Measurements from ENCODE around the gene DDX56. TPM values are rescaled to one million over a fixed set of nuclear protein-coding genes. Genes with fewer than 3 reads are reported as not detected.

Gene DDX56
- polyA plus RNA-seq, 4 donors, result 59.3 to 135 (median 79.2) TPM

- DNase-seq (ENCODE audit: low read depth in 4 of 4, low spot score in 3 of 4), result no peak
Observed at GRCh38 chr7:44537442-44537841, 36.3 kb downstream of the DDX56 start.

- no peak for DNase-seq (ENCODE audit: low read depth in 4 of 4, low spot score in 3 of 4)
Observed at GRCh38 chr7:44536090-44536489, 37.6 kb downstream of the DDX56 start.

DNA sequence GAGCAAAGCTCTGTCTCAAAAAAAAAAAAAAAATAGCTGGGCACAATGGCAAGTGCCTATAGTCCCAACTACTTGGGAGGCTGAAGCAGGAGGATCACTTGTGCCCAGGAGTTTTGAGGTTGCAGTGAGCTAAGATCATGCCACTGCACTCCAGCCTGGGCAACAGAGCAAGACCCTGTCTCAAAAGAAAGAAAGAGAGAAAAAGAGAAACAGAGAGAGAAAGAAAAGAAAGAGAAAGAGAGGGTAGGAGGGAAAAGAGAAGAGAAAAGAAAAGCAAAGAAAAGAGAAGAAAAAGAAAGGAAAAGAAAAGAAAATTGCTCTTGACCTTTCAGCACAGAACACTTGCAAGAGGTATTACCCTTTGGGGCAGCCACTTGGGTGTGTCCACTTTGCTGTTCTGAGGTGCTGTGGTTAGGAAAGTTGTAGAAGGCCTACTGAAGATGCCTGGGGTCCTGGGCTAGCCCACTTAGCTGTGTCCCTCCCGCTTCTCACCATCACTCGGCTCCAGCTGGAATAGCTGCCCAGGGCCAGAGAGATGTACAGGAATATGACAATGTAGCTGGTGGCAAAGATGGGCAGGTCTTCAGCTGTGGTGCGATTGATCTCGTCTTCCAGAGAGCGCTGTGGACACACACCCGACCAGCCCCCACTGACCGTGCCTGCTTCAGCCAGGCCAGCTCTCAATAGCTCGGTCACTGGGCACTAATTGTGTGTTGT lies 38.2 kb downstream of the DDX56 start:
- DNase-seq (ENCODE audit: low read depth in 4 of 4, low spot score in 3 of 4), result no peak

DNA sequence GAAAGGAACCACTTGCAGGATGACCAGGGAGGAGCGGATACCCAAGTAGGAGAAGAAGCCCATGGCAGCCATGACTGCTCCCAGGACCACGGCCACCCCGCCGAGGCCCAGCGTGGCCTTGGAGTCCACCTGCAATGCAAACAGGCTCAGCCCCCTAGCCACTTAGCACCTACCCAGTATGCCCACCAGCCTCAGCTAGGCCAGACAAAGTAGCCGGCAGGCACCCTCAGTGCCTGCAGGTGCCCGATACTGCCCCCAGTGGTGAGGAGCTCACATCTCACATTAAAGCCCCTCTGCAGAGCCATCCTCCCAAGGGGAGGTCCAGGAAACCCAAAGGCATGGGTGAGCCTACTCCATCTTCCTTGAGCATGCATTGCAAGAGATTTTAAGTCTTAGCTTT lies 39.2 kb downstream of the DDX56 start:
- no peak for DNase-seq (ENCODE audit: low read depth in 4 of 4, low spot score in 3 of 4)

DNA sequence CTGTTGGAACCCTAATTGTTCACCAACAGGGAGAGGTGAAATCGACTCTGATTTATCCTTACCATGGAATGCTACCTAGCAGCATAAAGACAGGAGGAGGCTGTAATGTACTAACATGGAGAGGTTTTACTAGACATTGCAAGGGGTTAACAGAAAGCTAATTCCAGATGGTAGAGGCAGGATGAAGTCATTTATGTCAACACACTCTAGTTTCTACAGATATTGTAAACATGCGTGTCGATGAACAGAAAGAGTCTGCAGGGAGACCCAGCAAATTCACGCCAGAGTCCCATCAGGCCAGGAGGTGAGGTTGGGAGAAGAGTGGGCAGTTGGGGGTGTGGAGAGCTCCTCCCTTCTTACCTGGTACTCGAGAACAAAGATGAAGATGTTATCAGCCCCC lies 39.6 kb downstream of the DDX56 start:
- DNase-seq (ENCODE audit: low read depth in 4 of 4, low spot score in 3 of 4), result no peak

DNA sequence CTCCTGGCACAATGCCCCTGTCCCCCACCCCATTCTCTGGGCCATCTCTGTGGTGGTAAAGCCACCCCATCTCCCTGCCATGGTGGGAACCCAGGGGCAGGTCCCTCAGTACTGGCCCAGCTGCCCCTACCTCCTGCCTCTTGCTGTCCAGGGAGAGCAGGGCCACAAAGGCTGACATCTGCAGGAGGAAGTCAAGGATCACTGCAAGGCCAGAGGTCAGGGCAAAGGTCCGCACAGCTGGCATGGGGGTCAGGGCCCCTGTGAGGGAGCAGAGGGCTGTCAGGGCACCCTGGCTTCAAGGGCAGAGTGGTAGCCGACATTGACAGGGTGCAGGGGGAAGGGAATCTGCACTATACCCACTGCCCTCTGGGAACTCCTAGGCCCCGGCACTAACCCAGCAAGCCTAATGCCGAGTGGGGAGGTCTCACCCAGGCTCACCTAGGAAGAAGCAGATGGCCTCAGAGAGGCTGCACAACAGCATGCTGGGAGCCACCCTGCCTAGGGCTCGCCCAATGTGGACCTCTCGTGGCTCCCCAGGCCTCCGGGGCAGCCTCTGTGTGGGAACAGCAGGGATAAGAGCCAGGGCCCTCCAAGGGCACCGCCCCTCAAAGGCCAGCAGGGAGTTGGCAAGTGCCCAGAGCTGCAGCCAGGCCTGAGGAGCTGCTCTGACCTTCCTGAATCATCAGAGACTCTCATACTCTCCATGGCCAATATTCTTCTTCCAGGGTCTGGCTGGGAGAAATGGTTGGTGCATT lies 40.2 kb downstream of the DDX56 start:
- DNase-seq (ENCODE audit: low read depth in 4 of 4, low spot score in 3 of 4), result no peak

DNA sequence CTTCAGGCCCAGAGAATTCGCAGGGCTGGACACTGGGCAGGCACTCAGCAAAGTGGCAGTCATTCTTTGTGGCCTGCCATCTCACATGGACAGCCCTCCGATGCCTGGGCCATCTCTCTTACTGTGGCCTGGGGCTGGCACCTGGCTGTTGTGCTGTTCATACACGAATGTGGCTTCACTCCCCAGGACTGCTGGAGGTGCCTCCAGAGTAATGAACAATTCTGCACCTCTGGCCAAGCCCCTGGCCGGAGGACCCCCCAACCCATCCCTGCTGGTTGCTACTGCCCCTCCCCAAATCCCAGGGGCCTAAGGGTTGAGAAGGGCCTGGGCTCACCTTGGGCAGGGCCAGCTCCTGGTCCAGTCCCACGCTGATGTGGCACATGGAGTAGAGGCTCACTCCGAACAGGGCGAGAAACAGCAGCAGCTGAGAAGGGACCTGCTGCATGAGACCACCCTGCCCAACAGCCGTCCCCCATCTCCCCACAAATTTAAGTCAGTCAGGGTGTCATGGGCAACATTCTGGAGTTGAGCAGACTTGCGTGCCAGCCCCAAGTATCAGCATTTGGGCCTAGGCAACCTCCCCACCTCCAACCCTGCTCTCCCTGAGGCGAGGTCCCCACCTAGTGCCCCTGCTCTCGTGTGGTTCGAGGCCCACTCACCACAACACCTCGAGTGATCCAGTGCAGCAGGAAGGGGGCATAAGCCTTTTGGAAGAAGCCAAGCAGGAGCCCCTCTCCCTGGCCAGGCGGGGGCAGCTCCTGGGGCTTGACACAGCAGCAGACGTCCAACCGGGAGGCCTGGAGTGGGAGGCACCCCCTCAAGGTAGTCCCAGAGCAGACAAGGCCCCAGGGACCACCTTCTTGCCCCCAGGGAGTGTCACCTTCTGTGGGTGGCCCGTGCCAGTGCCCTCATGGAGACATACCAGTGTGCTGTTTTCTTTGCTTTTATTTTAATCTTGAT lies 42.0 kb downstream of the DDX56 start:
- DNase-seq (ENCODE audit: low read depth in 4 of 4, low spot score in 3 of 4), result no peak

GRCh38 chr7:44530990-44531389 lies 42.7 kb downstream of the DDX56 start:
- DNase-seq (ENCODE audit: low read depth in 4 of 4, low spot score in 3 of 4), result no peak

DNA sequence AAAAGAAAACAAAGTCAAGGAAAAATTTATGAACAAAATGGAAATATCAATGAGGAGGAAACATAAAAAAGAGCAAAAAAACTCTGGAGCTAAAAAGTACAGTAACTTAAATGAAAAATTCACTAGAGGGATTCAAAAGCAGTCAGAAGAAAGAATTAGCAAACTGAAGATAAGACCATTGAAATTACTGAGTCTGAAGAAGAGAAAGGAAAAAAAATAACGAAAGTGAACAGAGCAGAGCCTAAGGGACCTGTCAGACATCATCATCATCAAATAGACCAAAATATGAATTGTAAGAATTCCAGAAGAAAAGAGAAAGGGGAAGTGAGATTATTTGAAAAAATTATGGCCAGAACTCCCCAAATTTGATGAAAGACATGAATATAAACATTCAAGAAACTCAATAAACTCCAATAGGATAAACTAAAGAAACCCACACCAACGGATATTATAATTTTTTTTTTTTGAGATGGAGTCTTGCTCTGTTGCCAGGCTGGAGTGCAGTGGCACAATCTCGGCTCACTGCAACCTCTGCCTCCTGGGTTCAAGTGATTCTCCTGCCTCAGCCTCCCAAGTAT lies 48.8 kb downstream of the DDX56 start:
- DNase-seq (ENCODE audit: low read depth in 4 of 4, low spot score in 3 of 4), result no peak

DNA sequence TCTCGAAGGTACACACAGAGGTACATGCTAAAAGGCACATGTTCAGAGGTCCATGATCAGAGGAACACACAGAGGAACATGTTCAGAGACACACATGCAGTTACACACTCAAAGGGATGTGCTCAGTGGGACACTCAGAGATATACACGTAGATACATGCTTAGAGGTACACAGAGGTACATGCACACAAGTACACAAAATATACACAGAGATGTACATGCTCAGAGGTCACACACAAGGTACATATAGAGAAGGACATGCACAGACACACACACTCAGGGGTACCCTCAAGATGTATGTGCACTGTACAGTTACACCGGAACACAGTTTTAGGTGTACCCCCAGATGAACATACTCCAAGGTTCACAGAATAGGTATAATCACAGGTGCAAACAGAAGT lies 51.4 kb downstream of the DDX56 start:
- DNase-seq (ENCODE audit: low read depth in 4 of 4, low spot score in 3 of 4), result no peak

GRCh38 chr7:44521347-44522095 lies 52.2 kb downstream of the DDX56 start:
- no peak for DNase-seq (ENCODE audit: low read depth in 4 of 4, low spot score in 3 of 4)

DNA sequence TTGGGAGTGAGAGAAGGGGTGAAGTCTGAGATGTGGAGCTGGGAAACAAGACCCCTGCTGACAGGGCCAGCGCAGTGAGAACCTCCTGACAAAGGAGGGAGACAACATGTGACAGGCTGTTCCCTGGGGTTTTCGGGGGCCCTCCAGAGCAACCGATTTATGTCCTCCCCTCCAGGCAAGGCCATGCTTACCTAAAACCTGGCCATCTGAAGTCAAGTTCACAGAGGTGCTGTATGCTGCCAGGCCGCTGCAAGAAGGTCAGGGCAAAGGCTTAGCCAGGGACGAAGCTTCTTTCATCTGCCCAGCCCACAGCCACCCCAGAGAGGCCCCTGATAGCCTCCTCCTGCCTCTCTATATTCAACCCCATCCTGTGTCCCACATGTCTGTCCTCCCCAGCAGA lies 53.1 kb downstream of the DDX56 start:
- DNase-seq (ENCODE audit: low read depth in 4 of 4, low spot score in 3 of 4), result no peak

DNA sequence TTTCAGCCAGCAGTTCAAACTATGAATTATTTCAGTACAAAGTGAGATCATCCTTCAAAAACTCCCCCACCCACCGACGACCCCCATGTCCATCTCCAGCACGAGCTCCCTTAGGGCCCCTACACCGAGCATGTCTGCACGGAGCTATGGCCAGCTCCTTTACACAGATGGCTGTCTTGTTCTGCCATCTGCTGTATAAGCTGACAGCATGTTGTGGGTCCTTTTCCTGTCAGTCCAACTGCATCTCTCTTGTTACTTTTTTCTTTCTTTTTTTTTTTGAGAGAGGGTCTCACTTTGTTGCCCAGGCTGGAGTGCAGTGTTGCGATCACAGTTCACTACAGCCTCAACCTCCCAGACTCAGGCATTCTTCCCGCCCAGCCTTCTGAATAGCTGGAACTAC lies 54.2 kb downstream of the DDX56 start:
- DNase-seq (ENCODE audit: low read depth in 4 of 4, low spot score in 3 of 4), result no peak

GRCh38 chr7:44518761-44519160 lies 54.9 kb downstream of the DDX56 start:
- no peak for DNase-seq (ENCODE audit: low read depth in 4 of 4, low spot score in 3 of 4)

DNA sequence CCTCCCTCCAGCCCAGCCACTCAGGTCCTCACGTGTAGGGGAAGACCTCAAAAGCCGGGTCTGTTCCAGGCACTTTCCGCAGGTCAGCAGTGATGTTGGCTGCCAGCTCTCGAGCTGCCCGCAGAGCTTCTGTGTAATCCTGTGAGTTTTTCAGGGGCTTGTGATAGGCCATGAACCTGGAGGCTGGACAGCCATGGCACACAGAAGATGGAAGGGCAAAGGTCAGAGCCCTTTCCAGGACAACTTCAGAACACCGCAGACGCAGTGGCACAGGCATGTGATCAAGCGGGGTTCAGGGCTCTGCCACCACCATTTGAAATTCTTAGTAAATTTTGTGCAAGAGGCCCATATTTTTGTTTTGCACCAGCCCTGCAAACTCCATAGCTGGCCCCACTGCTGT lies 56.5 kb downstream of the DDX56 start:
- DNase-seq (ENCODE audit: low read depth in 4 of 4, low spot score in 3 of 4), result no peak

Other genes starting within 250 kb of the DDX56 start
- 1 to 10 TPM; 1.6 to 3.2 (median 2.9) TPM for gene CAMK2B, start 248.3 kb downstream of the DDX56 start, polyA plus RNA-seq (ENCODE audit: insufficient read length in 4 of 4)
- 10 to 100 TPM; 71.0 to 90.3 (median 87.6) TPM for gene NUDCD3, start 83.2 kb downstream of the DDX56 start, polyA plus RNA-seq (ENCODE audit: insufficient read length in 4 of 4)
- gene NPC1L1, start 32.6 kb downstream of the DDX56 start, polyA plus RNA-seq (ENCODE audit: insufficient read length in 4 of 4), result 1 to 10 TPM in 3 of 4 donors, under 1 TPM in 1; 0.15 to 3.2 (median 2.3) TPM
- gene TMED4, start 8.3 kb upstream of the DDX56 start, polyA plus RNA-seq (ENCODE audit: insufficient read length in 4 of 4), result 100 to 1,000 TPM; 120 to 164 (median 136) TPM
- gene OGDH, start 32.7 kb upstream of the DDX56 start, polyA plus RNA-seq (ENCODE audit: insufficient read length in 4 of 4), result 10 to 100 TPM; 51.3 to 91.5 (median 88.8) TPM
- 100 to 1,000 TPM in 1 of 4 donors, 10 to 100 TPM in 3; 47.2 to 101 (median 58.3) TPM for gene ZMIZ2, start 174.9 kb upstream of the DDX56 start, polyA plus RNA-seq (ENCODE audit: insufficient read length in 4 of 4)
- gene PPIA, start 222.8 kb upstream of the DDX56 start, polyA plus RNA-seq (ENCODE audit: insufficient read length in 4 of 4), result 1,000 to 10,000 TPM in 3 of 4 donors, 100 to 1,000 TPM in 1; 981 to 1,494 (median 1,233) TPM

Measured in left renal pelvis (tissue), 4 donors.